ENCODE data around the gene TMEM190.
"Not testable (repeated sequence)": the region's sequence is repeated elsewhere in the genome, so short reads cannot be mapped to it uniquely, and the experiment has no call there.

The TMEM190 gene

GRCh38 chr19:55391702-55392615 lies 15.3 kb downstream of the TMEM190 start:
- DNase-seq, result no peak

GRCh38 chr19:55392820-55393761 lies 16.5 kb downstream of the TMEM190 start:
- DNase-seq, result no peak

- DNase-seq, result peak; percentile 15
These were observed 21.7 kb downstream of the TMEM190 start for GRCh38 chr19:55398200-55398925.

DNA sequence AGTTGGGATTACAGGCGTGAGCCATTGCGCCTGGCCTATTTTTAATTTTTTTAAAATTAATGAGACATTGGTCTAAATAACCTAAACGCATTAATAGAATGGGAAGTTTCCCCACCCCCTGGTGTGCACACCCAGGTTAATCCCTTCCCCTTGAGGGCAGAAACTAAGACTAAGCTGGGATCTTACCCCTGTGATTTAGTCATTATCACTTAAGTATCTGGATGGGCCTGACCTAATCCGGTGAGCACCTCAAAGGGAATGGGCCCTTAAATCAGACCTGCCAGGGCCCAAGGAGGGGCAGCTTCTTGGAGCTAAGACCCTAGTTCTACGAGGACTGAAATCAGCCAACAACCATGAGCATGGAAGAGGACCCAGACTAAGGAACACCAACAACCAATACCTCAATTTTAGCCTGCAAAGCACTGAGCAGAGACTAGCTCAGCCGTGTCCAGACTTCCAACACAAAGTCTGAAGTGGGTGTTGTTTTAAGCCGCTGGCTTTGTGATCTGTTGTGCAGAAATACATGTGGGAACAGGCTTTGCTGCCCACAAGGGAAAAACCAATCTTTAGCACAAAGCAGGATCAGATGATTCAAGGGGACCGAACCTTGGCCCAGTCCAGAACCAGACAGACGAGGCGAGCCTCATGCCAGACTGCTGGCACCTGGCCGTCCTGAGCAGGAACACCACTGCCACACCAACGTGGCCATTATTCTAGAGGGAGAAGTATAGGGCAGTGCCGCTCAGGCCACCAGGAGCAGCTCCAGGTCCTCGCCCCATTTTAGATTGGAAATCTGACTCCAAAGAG lies 23.9 kb downstream of the TMEM190 start:
- peak; percentile 9 for DNase-seq

- not testable (repeated sequence) for DNase-seq
These were observed 24.8 kb downstream of the TMEM190 start for GRCh38 chr19:55401390-55401789.

- no peak for DNase-seq
These were observed 25.9 kb downstream of the TMEM190 start for GRCh38 chr19:55402509-55402908.

- DNase-seq, result no peak
These were observed 29.0 kb downstream of the TMEM190 start for GRCh38 chr19:55405638-55406037.

- DNase-seq, result peak; percentile 19
These were observed 29.6 kb downstream of the TMEM190 start for GRCh38 chr19:55406091-55406825.

DNA sequence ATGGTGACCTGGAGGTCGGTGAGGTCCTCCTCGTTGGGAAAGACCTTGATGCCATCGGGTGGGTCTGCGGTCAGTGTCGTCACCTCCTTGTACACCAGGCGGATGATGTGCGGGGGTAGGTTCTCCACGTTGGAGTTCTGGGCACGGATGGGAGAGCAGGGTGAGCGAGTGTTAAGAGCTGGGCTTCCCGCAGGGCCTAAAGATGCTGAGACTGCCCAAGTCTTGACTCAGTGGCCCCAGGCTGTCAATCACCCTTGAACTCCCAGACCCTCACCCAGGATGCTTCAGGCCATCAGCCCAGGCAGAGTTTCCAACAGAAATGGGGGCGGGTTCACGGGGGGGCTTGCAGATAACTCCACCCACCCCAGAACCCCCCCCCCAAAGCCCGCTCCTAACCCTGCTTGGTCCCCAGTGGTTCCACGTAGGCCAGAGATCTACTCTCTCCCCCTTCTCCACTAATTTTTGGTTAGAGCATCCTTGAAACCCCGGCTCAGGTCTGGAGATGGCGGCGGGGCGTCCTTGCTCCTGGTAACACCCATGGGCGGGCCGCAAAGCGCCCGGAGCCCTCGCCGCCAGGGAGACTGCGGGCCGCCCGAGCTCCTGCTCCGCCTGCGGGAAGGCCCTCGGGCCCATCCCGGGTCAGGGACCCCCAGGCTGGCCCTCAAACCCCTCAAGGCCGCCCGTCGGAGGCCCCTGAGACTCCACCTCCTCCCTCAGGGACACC lies 30.4 kb downstream of the TMEM190 start:
- peak; percentile 20 for DNase-seq

GRCh38 chr19:55407550-55407799 lies 30.8 kb downstream of the TMEM190 start, which contains the start of gene UBE2S:
UBE2S (minus strand) TSS chr19:55407788; CDS start chr19:55407589, 199 bp downstream.
- not testable (repeated sequence) for DNase-seq

DNA sequence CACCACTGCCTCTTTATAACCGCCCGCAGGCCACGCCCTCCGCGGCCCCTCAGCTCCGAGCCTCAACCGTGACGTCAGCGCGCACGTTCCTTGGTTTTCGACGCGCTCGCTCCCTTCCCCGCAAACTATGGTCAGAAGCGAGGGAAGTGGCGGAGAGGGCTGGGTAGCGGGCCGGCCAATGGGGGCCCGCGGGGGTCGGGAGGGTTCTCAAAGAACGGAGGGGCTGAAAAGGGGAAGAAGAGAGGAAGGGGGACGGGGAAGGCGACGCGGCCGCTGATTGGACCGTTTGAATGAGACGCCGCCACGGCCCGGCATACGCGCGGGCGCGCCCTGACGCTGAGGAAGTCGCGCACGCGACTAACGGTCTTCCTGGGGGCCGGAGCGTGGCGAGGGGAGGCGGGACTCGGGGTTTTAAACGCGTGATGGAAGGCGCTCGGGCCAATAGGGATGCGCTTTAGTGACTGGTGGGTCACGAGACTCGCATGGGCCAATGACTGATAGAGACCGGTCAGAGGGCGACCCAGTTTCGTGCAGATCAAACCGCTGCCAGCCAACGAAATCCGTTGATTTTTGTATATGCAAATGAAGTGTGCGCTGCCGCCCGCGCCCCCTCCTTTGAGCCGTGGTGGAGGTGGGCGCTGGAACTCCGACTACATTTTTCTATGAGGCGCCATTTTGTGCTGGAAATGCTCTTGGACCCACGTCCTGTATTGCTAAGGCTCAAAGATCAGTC lies 31.3 kb downstream of the TMEM190 start:
- DNase-seq, result peak; percentile 99

GRCh38 chr19:55408533-55408872 lies 31.9 kb downstream of the TMEM190 start:
- no peak for DNase-seq

DNA sequence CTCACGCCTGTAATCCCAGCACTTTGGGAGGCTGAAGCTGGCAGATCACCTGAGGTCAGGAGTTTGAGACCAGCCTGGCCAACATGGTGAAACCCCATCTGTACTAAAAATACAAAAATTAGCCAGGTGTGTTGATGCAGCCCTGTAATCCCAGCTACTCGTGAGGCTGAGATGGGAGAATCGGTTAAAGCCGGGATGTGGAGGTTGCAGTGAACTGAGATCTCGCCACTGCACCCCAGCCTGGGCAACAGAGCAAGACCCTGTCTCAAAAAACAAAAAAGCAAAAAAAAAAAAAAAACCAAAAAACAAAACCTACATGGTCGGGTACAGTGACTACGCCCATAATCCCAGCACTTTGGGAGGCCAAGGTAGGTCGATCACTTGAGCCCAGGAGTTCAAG lies 32.6 kb downstream of the TMEM190 start:
- DNase-seq, result not testable (repeated sequence)

DNA sequence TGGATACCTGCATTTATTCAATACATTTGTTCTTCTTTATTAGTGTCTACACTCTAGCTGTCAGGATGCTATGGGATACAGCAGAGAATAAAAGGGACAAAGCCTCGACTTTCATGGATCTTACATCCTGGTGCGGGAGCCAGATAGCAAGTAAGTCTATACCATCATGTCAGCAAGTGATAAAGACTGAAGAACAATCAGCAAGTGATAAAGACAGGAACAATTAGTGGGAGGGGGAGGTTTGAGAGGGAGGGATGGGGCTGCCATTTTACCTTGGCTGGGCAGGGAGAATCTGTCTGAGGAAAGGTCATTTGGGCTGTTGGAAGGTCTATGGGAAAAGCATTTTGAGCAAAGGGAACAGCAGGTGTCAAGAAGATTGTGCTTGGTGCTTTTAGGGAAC lies 33.5 kb downstream of the TMEM190 start:
- no peak for DNase-seq

DNA sequence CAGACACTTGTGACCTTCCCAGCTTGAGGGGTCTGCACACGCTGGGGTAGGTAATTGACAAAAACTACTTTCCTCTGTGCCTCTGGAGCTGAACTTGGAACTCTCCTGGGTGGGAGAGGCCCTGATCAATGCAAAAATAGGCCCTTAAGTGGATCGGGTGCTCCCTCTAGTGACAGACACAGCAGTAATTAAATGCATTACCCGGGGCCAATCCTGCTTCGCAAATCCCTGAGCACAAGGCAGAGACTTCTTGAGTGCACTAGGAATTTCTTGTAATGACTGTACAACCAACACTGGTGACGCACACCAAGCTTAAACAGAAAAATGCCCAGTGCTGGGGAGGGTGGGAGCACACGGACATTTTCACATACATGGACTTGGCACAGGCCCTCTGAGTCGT lies 41.6 kb downstream of the TMEM190 start:
- peak; percentile 76 for DNase-seq

DNA sequence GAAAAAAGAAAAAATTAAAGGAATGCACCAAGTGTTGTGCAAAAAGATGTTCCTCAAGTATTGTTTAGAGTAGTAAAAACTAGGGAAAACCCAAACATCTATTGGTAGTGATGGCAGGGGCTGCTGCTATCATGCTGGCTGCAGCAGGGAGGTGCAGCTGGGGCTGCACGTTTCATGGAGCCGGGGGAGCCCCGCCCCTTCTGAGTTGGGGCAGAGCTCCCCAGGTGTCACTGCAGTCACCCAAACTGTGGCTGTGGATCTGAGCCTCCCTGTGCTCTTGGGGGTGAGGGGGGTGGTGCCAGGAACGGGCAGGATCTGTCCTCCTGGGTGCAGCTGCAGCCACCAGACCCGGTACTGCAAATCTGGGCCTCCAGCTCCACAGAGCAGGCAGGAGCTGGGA lies 42.5 kb downstream of the TMEM190 start:
- no peak for DNase-seq

- DNase-seq, result no peak
These were observed 43.1 kb downstream of the TMEM190 start for GRCh38 chr19:55419624-55420236.

DNA sequence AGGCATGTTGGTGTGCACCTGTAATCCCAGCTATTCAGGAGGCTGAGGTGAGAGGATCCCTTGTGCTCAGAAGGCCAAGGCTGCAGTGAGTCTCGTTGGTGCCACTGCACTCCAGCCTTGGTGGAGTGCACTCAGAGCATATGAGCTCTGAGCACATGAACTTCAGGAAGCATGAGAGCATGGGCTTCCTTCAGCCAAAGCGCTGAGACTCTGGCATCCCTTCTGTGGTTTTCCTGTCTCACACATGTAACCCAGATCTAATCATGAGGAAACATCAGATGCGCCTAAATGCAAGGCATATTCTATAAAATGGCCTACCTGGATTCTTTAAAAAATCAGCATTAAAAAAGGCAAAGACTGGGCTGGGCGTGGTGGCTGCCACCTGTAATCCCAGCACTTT lies 44.7 kb downstream of the TMEM190 start:
- peak; percentile 59 for DNase-seq

- DNase-seq, result no peak
These were observed 46.8 kb downstream of the TMEM190 start for GRCh38 chr19:55423225-55424005.

All from CD4-positive, alpha-beta T cell treated with Interleukin-10 for 1 hour (primary cell).